Measurements from ENCODE around the gene GNG12.

- TF ChIP-seq CTCF (conservative IDR thresholded peaks at IDR 0.05; ENCODE audit: low read length) (no peak), EZH2phosphoT487 (IDR thresholded peaks at IDR 0.05; ENCODE audit: borderline replicate concordance) (no peak)
Observed at GRCh38 chr1:67839826-67840225, 6.6 kb upstream of the GNG12 start.
